GM19438 (cell line): ENCODE results near the gene MMP13.
A peak's percentile ranks its signal among the peaks of the same experiment; 100 is the strongest.

Source experiments
- ATAC-seq: cut with Tn5 transposase; IDR thresholded peaks from one replicate; pipeline ENCODE4 v1.9.1; 2021; ENCODE audit warnings: low read depth; ENCODE audit not compliant: unreplicated experiment

Gene MMP13

GRCh38 chr11:102936864-102937509, 18.5 kb downstream of the MMP13 start:
- ATAC-seq: no peak

- ATAC-seq: no peak
Measured at GRCh38 chr11:102935514-102935913, 20.0 kb downstream of the MMP13 start.

DNA sequence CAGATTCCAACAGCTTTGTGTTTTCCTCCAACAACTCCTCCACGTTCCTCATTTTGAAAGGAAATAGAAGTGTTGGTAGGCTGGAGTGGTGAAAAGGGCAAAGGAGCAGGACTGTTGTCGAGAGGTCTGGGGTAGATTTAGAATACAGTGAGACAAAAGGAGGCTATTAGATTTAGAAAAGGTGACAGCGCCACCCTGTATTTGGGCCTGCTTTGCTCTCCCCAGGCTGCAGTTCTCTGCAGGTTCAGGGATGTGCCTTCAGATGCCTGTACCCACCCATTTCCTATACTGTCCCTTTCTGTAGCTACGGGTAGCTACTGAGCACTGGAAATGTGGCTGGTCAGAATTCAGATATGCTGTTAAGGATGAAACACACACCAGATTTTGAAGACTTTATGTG, 20.8 kb downstream of the MMP13 start:
- ATAC-seq: no peak

- ATAC-seq: no peak
Measured at GRCh38 chr11:102933627-102934026, 21.9 kb downstream of the MMP13 start.

DNA sequence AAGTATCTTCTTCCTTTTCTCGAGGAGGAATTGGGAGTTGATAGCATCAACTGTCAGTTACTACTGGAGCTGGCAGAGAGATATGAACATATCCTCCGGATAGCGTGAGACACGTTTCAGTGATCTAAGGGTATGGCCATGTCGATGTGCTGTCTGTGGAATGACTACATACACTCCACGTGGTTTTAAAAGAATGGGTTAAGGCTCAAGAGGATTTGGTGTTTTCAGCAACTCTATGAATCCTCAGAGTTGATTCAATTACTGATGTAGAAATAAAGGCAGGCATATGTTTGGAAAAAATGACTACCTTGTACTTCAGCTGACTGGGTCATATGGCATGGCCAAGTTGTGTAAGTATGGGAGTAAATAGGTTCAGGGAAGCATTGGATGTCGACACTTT, 22.9 kb downstream of the MMP13 start:
- no peak for ATAC-seq

GRCh38 chr11:102930451-102930850, 25.1 kb downstream of the MMP13 start:
- no peak for ATAC-seq

GRCh38 chr11:102929972-102930371, 25.6 kb downstream of the MMP13 start:
- no peak for ATAC-seq

- no peak for ATAC-seq
Measured at GRCh38 chr11:102929166-102929565, 26.4 kb downstream of the MMP13 start.

- ATAC-seq: no peak
Measured at GRCh38 chr11:102928247-102928646, 27.3 kb downstream of the MMP13 start.

- no peak for ATAC-seq
Measured at GRCh38 chr11:102927624-102927990, 27.9 kb downstream of the MMP13 start.

DNA sequence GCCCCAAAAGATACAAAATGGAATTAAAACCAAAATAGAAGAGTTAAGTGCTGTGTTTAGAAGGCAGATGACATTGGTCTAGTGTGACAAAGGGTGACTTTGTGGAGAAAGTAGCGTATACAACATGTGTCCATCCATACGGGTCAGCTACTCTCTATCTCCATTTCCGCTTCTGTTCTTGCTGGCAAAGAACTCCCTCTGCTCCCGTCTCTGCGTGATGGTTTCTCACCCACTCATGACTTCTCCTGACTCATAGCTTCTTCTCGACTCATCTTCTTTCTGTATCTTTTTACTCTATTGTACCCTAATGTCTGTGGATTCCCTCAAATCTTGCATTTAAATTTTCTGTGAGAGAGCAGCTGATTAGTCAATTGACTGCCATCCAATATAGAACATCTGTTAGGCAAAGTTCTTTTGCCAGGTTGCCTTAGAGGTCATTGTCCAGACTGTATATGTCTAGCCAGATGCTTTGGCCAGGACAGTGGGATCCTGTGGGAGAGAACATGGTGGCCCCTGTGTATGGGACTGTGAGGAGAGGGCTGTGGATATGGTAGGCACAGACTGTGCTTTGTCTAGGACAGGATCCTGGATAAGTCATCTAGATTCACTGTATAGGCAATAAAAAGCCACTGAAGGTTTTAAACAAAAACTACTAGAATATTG, 28.4 kb downstream of the MMP13 start:
- no peak for ATAC-seq

- no peak for ATAC-seq
Measured at GRCh38 chr11:102926517-102926916, 29.0 kb downstream of the MMP13 start.

- no peak for ATAC-seq
Measured at GRCh38 chr11:102925988-102926387, 29.5 kb downstream of the MMP13 start.

DNA sequence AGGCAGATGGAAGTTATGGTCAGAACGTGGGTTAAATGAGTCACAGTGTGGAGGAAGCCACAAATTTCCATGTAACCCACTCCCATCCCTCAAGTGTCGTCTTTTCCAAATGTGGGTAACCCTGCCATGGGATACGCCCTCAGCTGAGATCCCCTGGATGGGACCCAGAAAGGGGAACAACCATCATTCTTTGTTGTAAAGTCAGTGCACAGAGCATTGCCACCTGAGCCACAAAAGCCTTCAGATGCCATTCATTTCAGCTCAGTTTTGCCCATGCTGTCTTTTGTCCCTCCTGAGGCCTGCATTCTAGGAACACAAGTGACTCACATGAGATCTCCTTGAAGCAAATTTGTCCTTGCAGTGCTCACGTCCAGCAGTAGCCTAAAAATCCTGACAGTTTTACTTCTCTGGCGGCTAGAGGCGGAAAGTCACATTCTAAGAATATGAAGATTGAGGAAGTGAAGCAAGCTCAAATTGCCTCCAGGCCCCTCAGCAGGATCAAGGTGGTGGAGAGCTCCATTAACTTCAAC, 30.6 kb downstream of the MMP13 start:
- no peak for ATAC-seq

DNA sequence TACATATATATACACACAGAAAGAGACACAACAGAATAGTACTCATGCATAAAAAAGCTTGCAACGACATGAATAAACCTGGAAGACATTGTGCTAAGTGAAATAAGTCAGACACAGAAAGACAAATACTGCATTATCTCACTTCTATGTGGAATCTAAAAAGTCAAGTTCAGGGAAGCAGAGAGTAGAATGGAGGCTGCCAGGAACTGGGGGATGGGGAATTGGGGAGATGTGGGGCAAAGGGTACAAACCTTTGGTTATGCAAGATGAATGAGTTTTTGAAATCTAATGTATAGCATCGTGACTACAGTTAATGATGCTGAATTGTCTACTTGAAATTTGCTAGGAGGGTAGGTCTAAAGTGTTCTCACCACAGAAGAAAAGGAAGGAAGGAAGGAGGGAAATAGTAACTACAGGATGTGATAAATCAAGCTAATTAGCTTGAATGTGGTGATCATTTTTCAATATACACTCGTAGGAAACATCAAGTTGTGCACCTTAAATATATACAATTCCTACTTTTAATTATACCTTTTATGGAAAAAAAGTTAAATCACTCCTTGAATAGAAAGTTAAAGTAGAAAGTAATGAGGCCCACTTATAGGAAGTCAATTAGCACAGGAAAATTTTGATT, 33.8 kb downstream of the MMP13 start:
- no peak for ATAC-seq

DNA sequence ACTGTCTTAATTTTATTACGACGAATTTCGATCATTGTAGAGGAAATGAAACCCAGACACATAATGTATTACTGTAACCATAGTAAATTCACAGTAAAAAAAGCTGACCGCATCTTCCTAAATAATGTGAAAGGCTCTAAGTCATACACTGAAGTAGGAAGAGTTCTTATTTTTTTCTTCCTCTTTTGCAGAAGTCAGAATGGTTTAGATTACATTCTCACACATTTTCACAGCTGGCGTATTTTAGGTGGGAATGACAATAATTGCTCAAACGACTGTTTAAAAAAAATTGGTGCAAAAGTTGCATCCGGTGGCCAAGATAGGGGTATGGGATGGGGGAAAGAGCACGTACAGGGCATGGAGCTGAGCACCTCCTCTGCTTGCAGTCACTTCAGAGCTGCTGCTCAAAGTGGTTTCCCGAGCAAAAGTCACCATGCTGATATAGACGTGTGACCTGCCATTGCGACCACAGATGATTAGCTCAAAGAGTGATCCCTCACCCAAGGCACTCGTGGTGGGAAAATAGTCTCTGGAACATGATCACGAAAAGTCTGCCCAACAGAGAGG, 35.3 kb downstream of the MMP13 start:
- ATAC-seq: peak; percentile 74

DNA sequence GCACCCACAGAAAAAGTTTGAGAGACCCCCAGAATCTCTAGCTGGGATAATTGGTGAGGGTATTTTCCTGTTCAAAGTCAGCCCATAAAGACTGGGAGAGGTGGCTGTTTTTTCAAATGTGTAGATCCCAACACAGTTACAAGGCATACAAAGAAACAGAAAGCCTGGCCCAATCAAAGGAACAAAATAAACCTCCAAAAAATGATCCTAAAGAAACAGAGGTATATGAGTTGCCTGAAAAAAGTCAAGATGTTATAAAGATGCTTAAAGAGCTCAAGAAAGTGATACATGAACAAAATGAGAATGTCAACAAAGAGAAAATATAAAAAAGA, 40.5 kb downstream of the MMP13 start:
- no peak for ATAC-seq

- ATAC-seq: no peak
Measured at GRCh38 chr11:102914238-102915043, 41.1 kb downstream of the MMP13 start.

DNA sequence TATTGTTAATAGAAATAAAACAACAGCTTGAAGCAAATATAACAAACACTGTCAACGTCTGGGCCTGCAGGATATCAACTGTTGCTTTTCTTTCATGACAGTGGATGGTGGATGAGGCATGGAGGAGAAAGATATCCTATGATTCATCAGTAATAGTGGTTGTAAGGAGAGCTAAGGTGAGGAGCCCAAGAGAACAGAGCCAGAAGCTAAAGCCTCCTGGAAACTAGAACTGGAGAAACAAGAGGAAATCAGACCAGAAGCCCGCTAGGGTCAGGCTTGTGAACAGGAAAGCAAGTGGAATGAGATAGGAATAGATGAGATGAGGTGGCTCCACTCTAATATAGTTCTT, 43.1 kb downstream of the MMP13 start:
- no peak for ATAC-seq

DNA sequence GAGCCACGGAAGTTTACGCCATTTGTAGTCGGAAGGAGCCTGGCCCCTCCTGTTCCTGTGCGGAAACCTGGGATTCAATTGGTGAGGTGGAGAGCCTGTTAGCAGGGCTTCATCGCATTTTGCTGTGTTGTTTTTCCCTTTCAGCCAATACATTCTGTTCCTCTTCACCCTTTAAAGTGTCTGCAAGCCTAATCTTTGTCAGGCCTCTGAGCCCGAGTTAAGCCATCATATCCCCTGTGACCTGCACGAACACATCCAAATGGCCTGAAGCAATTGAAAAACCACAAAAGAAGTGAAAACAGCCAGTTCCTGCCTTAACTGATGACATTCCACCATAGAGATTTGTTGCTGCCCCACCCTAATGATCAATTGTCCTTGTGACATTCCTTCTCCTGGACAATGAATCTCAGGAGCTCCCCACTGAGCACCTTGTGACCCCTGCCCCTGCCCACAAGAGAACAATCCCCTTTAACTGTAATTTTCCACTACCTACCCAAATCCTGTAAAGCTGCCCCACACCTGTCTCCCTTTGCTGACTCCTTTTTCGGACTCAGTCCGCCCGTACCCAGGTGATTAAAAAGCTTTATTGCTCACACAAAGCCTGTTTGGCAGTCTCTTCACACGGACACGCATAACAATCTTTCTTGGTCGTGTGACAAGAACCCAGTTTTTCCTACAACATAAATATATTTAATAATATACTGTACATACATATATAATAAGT, 43.6 kb downstream of the MMP13 start:
- no peak for ATAC-seq
